ENCODE data around the gene EDN3.

DNA sequence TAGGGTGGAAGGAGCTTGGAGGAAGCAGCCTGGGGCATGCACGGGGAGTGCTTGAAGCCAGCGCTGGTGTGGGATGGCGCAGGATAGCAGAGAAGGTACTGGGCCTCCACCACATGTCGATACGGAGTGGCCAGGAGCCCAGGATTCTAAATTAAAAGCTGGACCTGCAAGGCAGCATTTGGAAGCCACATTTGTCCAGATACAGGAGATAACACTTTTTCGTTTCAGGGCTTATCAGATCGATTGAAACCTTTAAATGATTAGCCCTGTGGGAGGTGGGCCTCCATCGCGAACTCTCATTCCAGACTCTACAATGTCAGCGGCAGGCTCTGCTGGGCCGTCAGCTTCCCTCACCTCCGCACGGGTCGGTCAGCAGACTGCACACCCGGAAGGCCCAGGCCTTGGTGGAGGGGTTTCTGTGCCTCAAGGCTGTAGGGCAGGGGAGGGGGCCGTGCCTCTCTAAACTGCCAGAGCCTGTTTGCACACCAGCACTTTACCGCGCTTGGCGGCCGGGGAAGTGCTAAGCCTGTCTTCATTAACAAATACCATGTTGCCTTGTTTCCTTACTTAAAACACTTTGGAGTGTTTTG, 17.9 kb downstream of the EDN3 start:
- TF ChIP-seq MAX (IDR thresholded peaks at IDR 0.05; ENCODE audit: insufficient read depth, insufficient read length) (no peak), CTCF (IDR thresholded peaks at IDR 0.05; ENCODE audit: extremely low read depth in 1 of 2, insufficient read depth in 1 of 2, low read depth in 1 of 2, low read length in 2 of 2) (no peak), POLR2AphosphoS5 (IDR thresholded peaks at IDR 0.05; ENCODE audit: insufficient read depth, low read depth, low read length) (no peak), EZH2 (IDR thresholded peaks at IDR 0.05; ENCODE audit: borderline replicate concordance, low read depth, low read length, severe bottlenecking) (no peak)

Data from endothelial cell of umbilical vein (primary cell).